H1 (cell line): ENCODE measurements around the gene EIF2B1. TPM values are rescaled to one million over a fixed set of nuclear protein-coding genes. Genes with fewer than 3 reads are reported as not detected.

Experiments used
- ASH2L ChIP-seq: fragments of 200-600, 300-600 bp; sonication (generic); IDR thresholded peaks from one replicate; pipeline ENCODE4 v1.7.1; 2017; ENCODE audit warnings: low read length
- BRCA1 ChIP-seq: IDR thresholded peaks from 2 replicates; pipeline ENCODE4 v1.6.1; 2012; ENCODE audit warnings: low read depth, low read length, improper control_type of control experiment
- EZH2 ChIP-seq: fragments of 200-600 bp; sonication (generic); IDR thresholded peaks from 2 replicates; pipeline ENCODE4 v1.7.1; 2012; ENCODE audit warnings: low read depth, mild to moderate bottlenecking, moderate library complexity, low read length, inconsistent platforms; ENCODE audit not compliant: severe bottlenecking
- FOSL1 ChIP-seq: IDR thresholded peaks from 2 replicates; pipeline ENCODE4 v1.6.1; 2011; ENCODE audit warnings: mild to moderate bottlenecking, low read depth, low read length, moderate library complexity; ENCODE audit not compliant: insufficient read depth
- GABPA ChIP-seq: IDR thresholded peaks from 2 replicates; pipeline ENCODE4 v1.6.1; 2011; ENCODE audit warnings: mild to moderate bottlenecking, low read length, moderate library complexity, borderline replicate concordance; ENCODE audit not compliant: insufficient read depth
- GTF2F1 ChIP-seq: IDR thresholded peaks from 2 replicates; pipeline ENCODE4 v1.6.1; 2012; ENCODE audit warnings: low read depth, low read length, improper control_type of control experiment, borderline replicate concordance
- HDAC6 ChIP-seq: IDR thresholded peaks from one replicate; pipeline ENCODE4 v1.7.1; 2012; ENCODE audit warnings: low read depth, mild to moderate bottlenecking, inconsistent platforms, low read length, moderate library complexity
- JUN ChIP-seq: IDR thresholded peaks from 2 replicates; pipeline ENCODE4 v1.6.1; 2011; ENCODE audit warnings: low read depth, mild to moderate bottlenecking, improper control_type of control experiment, low read length
- KDM1A ChIP-seq: fragments of 200-600, 300-600 bp; sonication (generic); IDR thresholded peaks from 2 replicates; pipeline ENCODE4 v1.7.1; 2016; ENCODE audit warnings: mild to moderate bottlenecking, low read length, borderline replicate concordance
- KDM4A ChIP-seq: IDR thresholded peaks from one replicate; pipeline ENCODE4 v1.7.1; 2012; ENCODE audit warnings: low read depth, mild to moderate bottlenecking, moderate library complexity, low read length, inconsistent platforms; ENCODE audit not compliant: severe bottlenecking
- KDM5A ChIP-seq: fragments of 200-600 bp; IDR thresholded peaks from 2 replicates; pipeline ENCODE4 v1.7.1; 2012; ENCODE audit warnings: mild to moderate bottlenecking, low read length, inconsistent platforms, mixed read lengths
- NRF1 ChIP-seq: IDR thresholded peaks from 2 replicates; pipeline ENCODE4 v1.6.1; 2011; ENCODE audit warnings: mild to moderate bottlenecking, low read depth, low read length, improper control_type of control experiment
- POLR2A ChIP-seq, 2 experiments: IDR thresholded peaks; 1 replicate in 1 of 2; 2 replicates in 1 of 2; pipeline ENCODE4 v1.6.1; 2011; ENCODE audit warnings: low read depth in 2 of 2, low read length in 2 of 2, mild to moderate bottlenecking in 2 of 2; ENCODE audit errors: control extremely low read depth in 1 of 2
- POLR2AphosphoS5 ChIP-seq: IDR thresholded peaks from 2 replicates; pipeline ENCODE4 v1.6.1; 2011; ENCODE audit warnings: low read depth, low read length
- POU5F1 ChIP-seq: IDR thresholded peaks from 2 replicates; pipeline ENCODE4 v1.6.1; 2011; ENCODE audit warnings: low read depth, mild to moderate bottlenecking, low read length, moderate library complexity
- RAD21 ChIP-seq, 2 experiments: IDR thresholded peaks in 1 of 2; conservative IDR thresholded peaks in 1 of 2; 2 replicates each; pipeline ENCODE4 v1.6.1; 2011; ENCODE audit warnings: low read depth in 2 of 2, low read length in 2 of 2, improper control_type of control experiment in 1 of 2, inconsistent platforms in 1 of 2, mild to moderate bottlenecking in 1 of 2, moderate library complexity in 1 of 2
- RBBP5 ChIP-seq: IDR thresholded peaks from 2 replicates; pipeline ENCODE4 v1.7.1; 2012; ENCODE audit warnings: low read depth, mild to moderate bottlenecking, inconsistent platforms, low read length, moderate library complexity, borderline replicate concordance
- RXRA ChIP-seq: IDR thresholded peaks from 2 replicates; pipeline ENCODE4 v1.6.1; 2011; ENCODE audit warnings: low read depth, mild to moderate bottlenecking, low read length, moderate library complexity; ENCODE audit not compliant: insufficient read depth
- SAP30 ChIP-seq: fragments of 300-600 bp; sonication (generic); IDR thresholded peaks from 2 replicates; pipeline ENCODE4 v1.7.1; 2012; ENCODE audit warnings: low read length, moderate library complexity, mild to moderate bottlenecking, inconsistent platforms; ENCODE audit not compliant: insufficient read depth, insufficient replicate concordance
- SIX5 ChIP-seq: IDR thresholded peaks from 2 replicates; pipeline ENCODE4 v1.6.1; 2011; ENCODE audit warnings: mild to moderate bottlenecking, low read depth, low read length
- SP2 ChIP-seq: IDR thresholded peaks from 2 replicates; pipeline ENCODE4 v1.6.1; 2012; ENCODE audit warnings: mild to moderate bottlenecking, low read length, inconsistent platforms
- SP4 ChIP-seq: IDR thresholded peaks from 2 replicates; pipeline ENCODE4 v1.6.1; 2012; ENCODE audit warnings: low read length, inconsistent platforms
- TAF7 ChIP-seq: optimal IDR thresholded peaks from 2 replicates; pipeline ENCODE3; 2011; ENCODE audit warnings: low read depth, mild to moderate bottlenecking, inconsistent platforms, low read length, moderate library complexity, borderline replicate concordance
- TBP ChIP-seq: IDR thresholded peaks from 2 replicates; pipeline ENCODE4 v1.6.1; 2011; ENCODE audit warnings: low read depth, low read length, improper control_type of control experiment
- TCF12 ChIP-seq: IDR thresholded peaks from 2 replicates; pipeline ENCODE4 v1.6.1; 2011; ENCODE audit warnings: low read depth, mild to moderate bottlenecking, low read length
- polyA plus RNA-seq, 7 experiments: library from polyadenylated mRNA; depleted of rRNA in 3 of 7; stranded (reverse) in 5 of 7; unstranded in 2 of 7; fragments of >200 nt in 5 of 7; fragments of 200-250 nt in 2 of 7; gene quantifications; 1 replicate in 5 of 7; 2 replicates in 1 of 7; 4 replicates in 1 of 7; pipeline versions ENCODE4 v1.2.1 to v1.2.3, GENCODE V29; 2011 to 2013; ENCODE audit warnings: missing spikeins in 2 of 7, mixed read lengths in 2 of 7
- total RNA-seq: library from RNA; stranded (reverse); fragmentation: NEBNext Ultra II Directional; extraction: Animal tissue kit (Norgen Biotek cat#: 25700); gene quantifications from 2 replicates; pipeline ENCODE4 v1.2.1, GENCODE V29; 2021

EIF2B1 gene
- total and polyA plus RNA-seq, 2 of the 8 experiments (the other 6 are each of a cell fraction or from before 2014, with no cell fraction given), result 24.9 to 49.9 TPM

GRCh38 chr12:123601602-123602489, 31.6 kb downstream of the EIF2B1 start, which contains the start of gene DDX55 (continued):
- TF ChIP-seq EZH2 (no peak), TBP (peak; percentile 88), RXRA (no peak), KDM4A (peak; percentile 91), GABPA (peak; percentile 100), JUN (no peak), SAP30 (no peak), KDM5A (peak; percentile 98), HDAC6 (no peak), ASH2L (peak; percentile 96), TCF12 (no peak), POU5F1 (no peak), POLR2AphosphoS5 (peak; percentile 90), KDM1A (no peak), SIX5 (peak; percentile 28; the same call in 1 of the 2 replicates), RAD21 (IDR thresholded peaks at IDR 0.05 in 1 of 2, conservative IDR thresholded peaks at IDR 0.05 in 1 of 2; ENCODE audit: low read depth in 2 of 2, low read length in 2 of 2) (peak; percentile 40 to 53), SP4 (no peak), NRF1 (no peak), BRCA1 (no peak), RBBP5 (no peak), SP2 (no peak), FOSL1 (no peak), TAF7 (peak; percentile 86), POLR2A (IDR thresholded peaks at IDR 0.05; ENCODE audit: control extremely low read depth in 1 of 2, low read depth in 2 of 2, low read length in 2 of 2) (peak; percentile 52 to 84; a peak in 2 of 3 replicates), GTF2F1 (no peak)
